Activated CD8-positive, alpha-beta memory T cell treated with anti-CD3 and anti-CD28 coated beads for 36 hours (primary cell): ENCODE results near the gene MFAP3L. TPM values are rescaled to one million over a fixed set of nuclear protein-coding genes. Genes with fewer than 3 reads are reported as not detected.

Experiments
- CTCF ChIA-PET: fragments of 350-600 bp; sonication (Branson Sonifier 250); formaldehyde crosslinking; loops from one replicate; lab custom pipeline; 2021; ENCODE audit warnings: antibody characterized with exemption; lab: Charles Lee
- POLR2A ChIA-PET: fragments of 350-600 bp; sonication (Branson Sonifier 250); formaldehyde crosslinking; loops from one replicate; lab custom pipeline; 2021; ENCODE audit warnings: antibody characterized with exemption; lab: Charles Lee
- total RNA-seq, 2 experiments: library from RNA; stranded (reverse); gene quantifications; one replicate each; pipeline ENCODE4 v1.2.3, GENCODE V29; 2021

The MFAP3L gene
- total RNA-seq, 2 experiments from 2014 or later = 2.1 to 2.5 TPM

DNA sequence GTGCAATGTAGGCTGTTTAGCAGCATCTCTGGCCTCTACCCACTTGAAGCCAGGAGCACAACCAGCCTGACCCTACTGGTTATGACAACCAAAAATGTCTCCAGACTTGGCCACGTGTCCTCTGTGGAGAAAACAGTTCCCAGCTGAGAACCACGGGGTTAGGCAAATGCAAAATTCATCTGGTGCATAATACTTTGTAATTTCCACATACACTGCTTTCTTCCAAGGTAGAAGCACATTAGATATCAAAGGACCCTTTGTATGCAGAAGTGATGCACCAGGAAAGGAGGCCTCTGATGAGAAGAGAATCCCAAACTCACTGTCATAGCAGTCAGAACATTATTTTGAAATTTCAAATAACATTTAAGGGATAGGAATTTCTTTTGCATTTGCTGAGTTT is 26.3 kb downstream of the MFAP3L start:
- CTCF ChIA-PET = no interaction called here

DNA sequence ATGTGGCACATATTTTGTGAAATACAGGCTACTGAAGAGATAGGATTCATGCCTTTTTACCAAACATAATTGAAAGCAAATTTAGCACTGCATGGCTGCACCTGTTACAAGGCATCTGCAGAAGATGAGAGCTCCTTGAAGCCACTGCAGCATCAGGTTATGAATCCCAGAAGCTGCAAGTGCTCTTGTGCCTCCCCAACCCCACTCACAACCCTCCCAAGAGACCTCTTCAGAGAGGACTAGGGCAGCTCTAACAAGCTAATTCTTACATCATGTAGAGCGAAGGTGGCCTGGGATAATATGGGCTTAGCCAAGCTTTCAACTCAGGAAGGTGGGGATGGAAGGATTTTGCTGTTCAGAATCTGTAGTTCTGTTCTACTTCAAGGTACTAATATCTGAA is 27.2 kb downstream of the MFAP3L start:
- POLR2A ChIA-PET = no interaction called here
- CTCF ChIA-PET = no interaction called here

More for the DNA sequence above, 26.3 kb downstream of the MFAP3L start:
- POLR2A ChIA-PET = no interaction called here

DNA sequence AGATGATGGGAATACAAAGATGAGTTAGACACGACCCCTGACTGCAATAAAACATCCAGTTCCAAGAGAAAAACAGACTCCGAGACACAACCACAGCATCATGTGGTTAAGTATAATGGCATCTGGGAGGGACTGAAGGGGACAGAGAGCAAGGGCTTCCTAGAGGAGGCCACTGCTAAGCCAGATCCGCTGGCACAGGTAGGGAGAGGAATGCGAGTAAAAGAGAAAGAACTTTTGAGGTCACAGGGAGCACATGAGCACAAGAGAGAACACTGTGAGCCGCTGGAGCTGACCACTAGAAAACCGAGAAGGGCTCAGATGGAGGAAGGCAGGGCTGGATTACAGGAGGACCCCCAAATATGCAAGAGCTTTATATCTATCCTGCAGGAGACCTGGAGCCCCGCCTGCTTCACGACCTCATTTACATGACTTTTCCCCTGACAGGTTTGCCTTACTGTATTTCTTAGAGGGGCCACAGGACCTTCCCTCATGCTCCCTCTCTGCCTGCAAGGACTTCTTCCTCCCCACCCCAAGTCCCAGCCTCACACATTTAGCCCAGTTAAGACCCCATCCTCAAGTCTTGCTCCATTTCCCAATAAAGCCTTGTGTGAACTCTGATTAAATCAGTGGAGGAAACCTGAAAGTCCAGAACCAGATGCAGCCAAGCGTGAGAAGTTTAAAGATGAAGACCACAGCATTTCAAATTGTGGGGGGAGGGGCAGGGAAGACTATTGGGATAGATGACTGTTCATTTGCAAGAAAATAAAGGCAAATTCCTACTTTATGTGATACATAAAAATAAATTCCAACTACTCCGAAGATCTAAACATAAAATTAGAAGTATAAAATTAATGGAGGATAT is 29.6 kb downstream of the MFAP3L start:
- ChIA-PET CTCF (no interaction called here), POLR2A (no interaction called here)

DNA sequence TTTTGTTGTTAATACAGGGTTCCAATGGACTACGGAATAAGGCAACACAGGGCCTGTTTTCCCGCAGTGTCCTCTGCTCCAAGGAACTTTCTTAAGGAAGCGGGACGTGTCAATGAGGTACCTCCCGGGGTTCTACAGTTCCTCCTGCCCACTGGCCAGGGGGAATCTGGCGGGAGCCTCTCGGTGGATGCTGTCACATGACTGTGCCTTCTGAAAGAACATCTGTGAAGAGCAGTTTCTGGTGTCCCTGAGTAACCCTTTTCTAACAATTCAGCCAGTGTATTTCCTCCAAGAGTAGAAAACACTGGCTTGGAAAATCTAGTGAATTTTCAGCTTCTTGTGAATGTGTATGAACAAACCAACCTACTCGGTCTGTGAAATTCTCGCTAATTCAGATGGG is 32.7 kb downstream of the MFAP3L start:
- CTCF ChIA-PET = no interaction called here
- POLR2A ChIA-PET = no interaction called here

DNA sequence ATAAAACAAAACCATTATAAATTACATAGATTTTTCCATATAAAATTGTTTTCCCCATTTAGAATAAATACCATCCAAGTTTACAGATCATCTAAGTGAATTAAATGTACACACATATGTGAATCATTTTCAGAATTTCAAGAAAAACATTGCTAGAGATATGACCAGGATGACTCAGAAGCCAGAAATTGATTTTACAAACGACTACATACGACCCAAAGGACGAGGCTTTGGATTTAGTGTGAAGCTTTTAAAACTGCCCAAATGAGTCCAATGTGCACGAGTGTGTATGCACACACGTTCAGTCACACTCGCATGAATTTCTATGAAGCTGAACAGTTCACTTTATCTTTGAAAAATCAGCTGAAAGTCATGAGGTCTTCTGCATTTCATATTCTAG is 37.9 kb downstream of the MFAP3L start:
- POLR2A ChIA-PET = no interaction called here
- CTCF ChIA-PET = no interaction called here

DNA sequence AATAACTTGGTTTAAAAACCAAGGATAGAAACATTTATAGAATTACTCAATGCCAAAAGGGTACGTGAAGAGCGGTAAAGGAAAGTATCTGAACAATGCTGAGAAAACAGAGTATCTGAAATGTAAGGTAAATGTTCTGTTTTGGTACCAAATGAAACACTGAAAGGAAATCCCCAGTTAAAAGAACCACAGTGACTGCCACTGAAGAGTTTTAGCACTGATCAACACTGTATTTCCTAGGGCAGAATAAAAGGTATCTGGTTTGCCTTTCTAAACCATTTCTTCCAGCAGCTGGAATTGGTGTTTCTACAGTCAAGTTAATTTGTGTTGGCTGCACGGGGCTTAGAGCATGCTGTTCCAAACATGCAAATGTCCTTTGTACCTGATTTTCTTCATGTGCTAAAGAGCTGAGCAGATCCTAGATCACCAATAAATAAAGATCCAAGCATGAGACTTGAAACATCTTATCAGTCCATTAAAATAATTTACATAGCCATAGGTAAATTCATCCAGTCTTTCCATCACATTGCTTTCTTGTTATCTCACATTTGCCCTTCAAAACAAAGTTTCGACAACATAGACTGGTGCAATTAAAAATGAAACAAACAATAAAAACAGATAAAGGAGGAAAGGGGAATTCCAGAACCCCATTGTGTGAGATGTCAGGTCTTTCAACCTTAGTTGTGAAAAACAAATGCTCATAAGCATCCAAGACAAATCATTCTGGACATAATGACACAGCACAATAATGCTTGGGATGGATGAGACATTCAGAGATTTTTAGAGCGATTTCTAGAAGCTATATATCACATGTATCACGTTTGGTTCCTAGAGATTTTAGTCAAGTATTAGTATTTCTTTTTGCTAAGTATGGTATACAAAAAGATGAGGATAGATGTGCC is 38.6 kb downstream of the MFAP3L start:
- ChIA-PET POLR2A (no interaction called here), CTCF (no interaction called here)

DNA sequence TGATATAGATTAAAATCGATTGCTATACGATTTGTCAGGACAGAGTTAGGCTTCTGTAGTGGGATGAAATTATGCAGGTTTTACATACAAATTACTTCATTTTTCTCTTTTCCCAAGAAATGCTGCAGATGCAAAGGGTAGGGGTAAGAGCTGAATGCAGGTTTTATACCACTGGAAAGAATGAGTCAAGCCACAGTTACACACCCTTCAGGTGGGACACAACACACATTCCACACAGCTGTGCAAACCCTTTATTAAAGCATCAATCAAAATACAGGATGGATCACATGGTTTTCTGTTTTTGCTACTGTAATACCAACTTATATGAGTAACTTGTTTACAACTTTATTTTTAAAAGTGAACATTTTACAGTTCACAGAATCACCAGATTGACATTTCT is 39.8 kb downstream of the MFAP3L start:
- POLR2A ChIA-PET = no interaction called here
- CTCF ChIA-PET = no interaction called here

DNA sequence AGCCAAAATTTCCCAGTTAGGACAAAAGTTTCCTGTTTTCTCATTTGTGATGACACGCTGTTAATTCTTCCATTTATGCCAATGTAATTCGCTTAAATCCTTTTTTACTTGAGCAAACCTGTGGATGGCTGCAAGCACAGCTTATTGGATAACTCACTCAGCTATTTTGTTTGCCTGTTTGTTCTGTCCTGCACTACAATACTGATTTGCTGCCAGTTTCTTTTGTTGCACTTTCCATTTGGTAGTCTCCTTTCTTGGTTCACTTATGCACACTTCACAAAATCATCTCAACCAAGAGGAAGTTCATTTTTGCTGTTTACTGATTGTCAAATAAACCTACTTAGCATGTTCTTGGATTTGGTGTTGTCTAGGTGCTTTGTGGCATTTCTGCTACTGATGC is 40.3 kb downstream of the MFAP3L start:
- POLR2A ChIA-PET = no interaction called here
- CTCF ChIA-PET = no interaction called here

DNA sequence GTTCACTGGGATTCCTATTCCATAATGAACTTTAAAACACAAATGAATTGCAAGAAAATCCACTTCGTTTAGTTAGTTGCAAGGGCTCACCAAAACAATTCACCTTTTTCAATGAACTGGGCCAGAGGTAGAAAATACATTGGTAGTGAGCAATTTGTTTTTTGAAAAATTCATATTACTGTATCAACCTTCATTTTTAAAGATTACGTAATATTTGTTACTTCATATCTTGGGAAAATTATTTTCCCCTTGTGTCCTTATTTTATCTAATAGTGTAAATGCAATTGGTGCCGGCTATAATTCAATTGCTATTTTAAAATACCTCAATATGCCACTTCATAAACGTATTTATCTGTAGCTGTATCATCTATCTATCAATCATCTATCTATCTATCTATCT is 41.5 kb downstream of the MFAP3L start:
- ChIA-PET POLR2A (no interaction called here), CTCF (no interaction called here)

DNA sequence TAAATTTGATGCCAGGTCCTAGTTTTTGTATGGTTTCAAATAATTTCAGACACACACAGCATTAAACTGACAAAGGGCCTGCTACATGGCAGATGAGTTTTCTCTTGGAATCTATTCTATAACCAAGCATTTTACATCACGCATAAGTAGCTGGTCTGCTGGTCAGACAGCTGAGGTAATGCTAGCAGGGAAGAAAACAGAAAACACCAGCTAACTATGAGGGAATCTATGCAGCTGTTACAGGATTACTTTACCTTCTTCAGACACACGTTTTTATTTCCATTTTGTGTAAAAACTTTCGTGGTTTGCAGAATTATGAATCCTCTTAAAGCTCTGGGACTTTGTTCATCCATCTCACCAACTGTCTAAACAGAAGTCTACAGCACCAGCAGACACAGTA is 42.0 kb downstream of the MFAP3L start:
- ChIA-PET CTCF (no interaction called here), POLR2A (no interaction called here)

DNA sequence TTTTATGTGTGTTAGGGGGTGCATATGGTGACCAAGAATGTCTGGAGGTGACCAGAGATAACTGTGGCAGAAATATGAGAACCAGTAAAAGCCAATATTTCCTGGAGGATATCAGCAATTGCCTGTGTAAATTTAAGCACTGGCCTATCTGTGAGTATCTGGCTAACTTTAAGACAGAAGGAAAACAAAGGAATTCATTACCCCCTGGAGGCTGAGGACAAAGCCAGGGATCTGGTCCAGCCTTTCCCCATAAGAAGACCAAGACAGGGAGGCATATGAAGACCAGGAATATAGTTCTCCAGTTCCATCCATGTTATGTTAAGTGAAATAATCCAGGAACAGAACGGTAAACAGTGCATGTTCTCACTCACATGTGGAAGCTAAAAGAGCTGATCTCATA is 49.2 kb downstream of the MFAP3L start:
- CTCF ChIA-PET = no interaction called here
- POLR2A ChIA-PET = no interaction called here

DNA sequence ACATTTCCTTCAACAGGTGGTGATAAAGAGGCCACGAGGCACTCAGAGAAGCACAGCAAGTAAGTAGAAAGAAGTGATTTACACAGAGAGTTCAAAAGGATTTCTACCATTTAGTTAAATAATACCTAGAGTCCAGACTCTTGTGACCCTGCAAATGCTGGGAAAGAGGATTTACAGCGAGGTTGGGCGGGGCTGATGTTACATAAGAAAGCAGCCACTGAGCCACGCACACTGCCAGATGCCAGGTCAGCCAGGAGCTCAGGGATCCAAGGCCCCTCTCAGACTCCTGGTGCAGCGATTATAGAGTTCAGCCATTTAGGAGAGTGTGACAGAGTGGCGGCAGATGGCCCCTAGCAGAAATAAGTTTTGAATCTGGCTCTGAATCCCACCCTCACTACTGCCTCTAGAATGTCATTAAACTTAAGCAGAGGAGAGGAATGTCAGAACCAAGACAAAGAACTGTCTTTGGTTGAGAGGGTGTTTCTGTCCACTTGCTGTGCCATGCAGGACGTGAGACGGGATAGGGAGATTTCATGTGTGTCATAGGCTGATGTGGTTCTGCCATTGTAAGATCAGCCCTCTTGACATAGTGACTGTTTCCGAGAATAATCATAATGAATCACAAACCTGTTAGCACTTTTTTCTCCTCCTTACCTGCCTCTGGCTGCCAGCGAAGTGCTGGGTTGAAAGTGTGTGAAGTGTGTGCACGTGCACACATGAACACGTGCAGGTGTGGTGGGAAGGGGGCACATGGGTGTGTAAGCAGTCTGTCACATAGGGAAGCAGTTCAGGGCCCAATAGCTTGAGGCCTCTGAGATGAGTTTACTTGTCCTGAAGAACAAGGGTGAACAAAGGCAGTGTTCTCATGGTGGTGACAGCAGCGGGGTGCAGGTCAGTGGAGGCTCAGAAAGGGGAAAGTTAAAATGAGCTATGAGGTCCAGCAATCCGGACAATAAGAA is 50.1 kb downstream of the MFAP3L start:
- POLR2A ChIA-PET = no interaction called here
- CTCF ChIA-PET = no interaction called here

DNA sequence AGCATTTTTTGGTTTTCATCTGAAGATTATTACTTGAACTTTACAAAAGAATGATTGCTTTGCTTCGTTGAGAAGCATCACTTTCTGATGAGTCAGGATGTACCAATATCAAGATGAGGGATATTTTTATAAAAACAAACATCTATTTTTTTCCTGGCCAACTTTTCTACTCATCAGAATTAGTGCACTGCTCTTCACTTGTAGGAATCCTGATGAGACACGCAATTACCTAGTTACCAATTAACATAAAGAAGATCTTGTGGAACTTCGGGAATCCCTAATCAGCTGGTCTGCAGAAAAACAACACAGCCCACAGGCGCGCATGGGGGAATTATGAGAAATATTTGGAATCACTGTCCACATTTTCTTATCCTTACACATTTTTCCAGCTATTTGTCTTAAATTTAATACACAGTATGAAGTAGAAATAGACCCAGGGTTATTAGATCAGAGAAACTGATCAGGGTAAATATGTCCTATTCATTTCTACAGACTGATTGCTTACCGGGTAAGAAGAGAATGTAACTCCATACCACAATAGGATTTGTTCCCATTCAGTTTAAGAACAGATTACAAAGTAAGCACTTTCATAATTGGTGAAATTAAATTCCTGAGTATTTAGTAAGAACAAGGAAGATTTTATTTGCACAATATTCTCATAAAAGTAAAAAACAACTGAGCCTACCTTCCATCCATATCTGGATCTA is 50.9 kb downstream of the MFAP3L start:
- POLR2A ChIA-PET = no interaction called here
- CTCF ChIA-PET = no interaction called here

DNA sequence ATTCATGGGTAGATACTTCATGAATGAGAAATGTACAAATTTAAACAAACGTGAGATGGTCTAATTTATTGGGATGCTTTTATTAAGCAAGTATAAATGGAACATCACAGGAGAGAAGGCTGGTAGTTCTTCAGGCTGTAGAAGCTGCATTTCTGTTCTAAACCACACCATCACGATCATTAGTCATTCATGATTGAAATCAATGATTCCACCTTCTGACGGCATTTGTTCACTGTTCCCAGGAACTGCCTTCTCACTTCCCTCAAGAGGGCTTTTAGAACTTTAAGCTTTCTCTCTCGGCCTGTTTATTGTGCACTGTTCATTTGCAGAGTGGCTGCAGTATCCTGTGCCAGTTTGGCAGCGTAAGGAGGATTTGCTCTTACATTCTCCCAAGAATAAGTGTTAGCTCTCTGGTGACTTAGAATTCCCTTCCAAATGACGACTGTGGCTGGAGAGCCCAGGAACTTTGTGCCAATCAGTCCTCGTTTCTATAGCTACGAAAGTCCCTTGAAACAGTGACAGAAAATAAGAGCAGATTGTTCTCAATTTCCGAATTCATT is 54.7 kb downstream of the MFAP3L start:
- CTCF ChIA-PET = no interaction called here
- POLR2A ChIA-PET = no interaction called here

DNA sequence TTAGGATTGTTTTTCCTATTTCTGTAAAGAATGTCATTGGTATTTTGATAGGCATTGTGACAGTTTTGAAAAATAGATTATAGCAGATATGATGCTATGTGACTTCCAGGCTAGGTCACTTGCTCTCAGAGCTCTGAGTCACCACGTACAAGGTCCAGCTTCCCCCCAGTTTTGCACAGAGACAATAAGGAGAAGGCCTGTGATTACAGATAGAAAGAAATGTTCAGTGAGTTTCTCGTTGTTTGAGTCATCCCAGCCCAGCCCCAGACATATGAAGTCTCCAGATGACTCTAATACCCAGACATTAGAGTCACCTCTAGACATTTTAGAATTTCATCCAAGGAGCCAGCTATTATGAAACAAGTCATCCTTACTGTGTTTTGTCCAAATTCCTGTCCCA is 57.2 kb downstream of the MFAP3L start:
- ChIA-PET CTCF (interaction anchor here (0.6 kb wide), 1 partner anchor 17 kb away, joined by 3 read pairs; no protein-coding TSS in a partner anchor), POLR2A (no interaction called here)

DNA sequence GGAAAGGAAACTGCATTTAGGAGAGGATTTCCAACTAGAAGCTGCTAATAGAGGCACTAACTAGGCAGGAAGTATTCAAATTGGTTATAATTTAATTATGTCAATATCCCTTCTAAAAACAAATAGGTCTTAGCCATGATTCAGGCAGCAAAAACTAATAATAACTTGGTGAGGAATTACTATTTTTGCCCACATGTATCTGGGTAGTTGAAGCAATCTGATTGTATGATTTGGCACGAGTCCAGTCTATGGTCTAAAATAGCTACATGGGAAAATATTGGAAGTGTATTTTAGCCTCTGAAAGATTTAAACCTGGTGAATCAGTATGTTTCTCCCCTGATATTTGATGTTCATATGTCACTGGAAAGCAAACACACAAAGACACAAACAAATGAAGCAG is 62.2 kb downstream of the MFAP3L start:
- CTCF ChIA-PET = no interaction called here
- POLR2A ChIA-PET = no interaction called here

DNA sequence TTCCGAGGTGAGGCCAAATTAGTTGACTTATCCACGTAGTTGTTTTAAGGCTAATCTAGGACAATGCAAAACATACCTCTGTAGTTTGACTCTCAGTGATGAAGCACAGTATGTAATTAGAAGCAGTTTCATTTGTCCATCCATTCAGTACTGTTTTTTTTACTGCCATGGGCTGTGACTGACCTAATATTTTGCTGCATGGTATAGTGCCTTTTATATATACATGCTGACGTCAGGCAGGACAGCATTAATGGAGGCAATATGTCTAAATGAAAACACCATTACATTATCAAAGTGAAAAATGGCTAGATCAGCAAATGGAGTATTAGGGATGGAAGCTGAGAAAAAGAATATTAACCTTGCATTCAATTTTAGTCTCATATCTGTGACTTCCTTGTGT is 66.9 kb downstream of the MFAP3L start:
- ChIA-PET POLR2A (no interaction called here), CTCF (no interaction called here)

DNA sequence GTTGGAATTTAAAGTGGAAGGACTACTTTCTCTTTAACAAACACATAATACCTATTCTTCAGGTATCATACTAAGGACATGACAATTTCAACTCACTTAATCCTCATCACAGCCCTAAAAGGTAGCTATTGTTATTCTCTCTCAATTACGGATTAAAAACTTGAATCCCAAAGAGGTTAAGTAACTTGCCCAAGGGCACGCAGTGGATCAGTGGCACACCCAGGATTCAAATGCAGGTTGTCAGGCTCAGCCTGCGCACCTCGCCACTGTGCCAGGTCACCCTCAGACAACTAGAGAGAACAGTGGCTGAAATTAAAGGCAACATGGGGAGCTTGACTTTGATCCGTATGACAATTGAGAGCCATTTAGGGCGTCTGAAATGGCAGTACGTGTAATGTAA is 67.6 kb downstream of the MFAP3L start:
- ChIA-PET CTCF (no interaction called here), POLR2A (no interaction called here)

DNA sequence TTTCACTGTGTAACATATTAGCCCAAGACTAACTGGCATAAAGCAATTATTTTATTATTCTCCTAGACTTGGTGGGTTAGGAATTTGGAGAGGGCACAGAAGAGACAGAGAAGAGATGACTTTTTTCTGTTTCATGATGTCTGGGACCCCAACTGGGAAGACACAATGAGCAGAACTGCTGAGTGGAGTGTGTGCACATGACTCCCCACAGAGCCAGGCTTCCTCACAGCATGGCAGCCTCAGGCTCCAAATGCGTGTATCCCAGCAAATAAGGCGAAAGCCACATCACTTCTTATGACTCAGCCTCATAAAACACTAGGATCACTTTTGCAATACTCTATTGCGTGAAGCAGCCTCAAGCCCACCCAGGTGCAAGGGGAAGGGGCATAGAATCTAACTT is 68.4 kb downstream of the MFAP3L start:
- POLR2A ChIA-PET = no interaction called here
- CTCF ChIA-PET = no interaction called here
